ENCODE measurements around the gene ABCC3.

DNA sequence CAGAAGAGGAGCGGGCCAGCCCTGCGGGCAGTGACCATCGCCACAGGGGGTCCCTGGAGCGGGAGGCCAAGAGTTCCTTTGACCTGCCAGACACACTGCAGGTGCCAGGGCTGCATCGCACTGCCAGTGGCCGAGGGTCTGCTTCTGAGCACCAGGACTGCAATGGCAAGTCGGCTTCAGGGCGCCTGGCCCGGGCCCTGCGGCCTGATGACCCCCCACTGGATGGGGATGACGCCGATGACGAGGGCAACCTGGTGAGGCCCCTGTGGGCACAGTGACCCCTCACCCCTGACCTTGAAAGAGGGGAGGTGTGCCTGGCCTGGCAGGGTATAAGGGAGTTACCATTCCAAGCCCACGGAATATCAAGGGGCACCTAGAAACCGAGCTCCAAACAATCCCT lies 35.1 kb upstream of the ABCC3 start:
- TF ChIP-seq, protein P1, sequence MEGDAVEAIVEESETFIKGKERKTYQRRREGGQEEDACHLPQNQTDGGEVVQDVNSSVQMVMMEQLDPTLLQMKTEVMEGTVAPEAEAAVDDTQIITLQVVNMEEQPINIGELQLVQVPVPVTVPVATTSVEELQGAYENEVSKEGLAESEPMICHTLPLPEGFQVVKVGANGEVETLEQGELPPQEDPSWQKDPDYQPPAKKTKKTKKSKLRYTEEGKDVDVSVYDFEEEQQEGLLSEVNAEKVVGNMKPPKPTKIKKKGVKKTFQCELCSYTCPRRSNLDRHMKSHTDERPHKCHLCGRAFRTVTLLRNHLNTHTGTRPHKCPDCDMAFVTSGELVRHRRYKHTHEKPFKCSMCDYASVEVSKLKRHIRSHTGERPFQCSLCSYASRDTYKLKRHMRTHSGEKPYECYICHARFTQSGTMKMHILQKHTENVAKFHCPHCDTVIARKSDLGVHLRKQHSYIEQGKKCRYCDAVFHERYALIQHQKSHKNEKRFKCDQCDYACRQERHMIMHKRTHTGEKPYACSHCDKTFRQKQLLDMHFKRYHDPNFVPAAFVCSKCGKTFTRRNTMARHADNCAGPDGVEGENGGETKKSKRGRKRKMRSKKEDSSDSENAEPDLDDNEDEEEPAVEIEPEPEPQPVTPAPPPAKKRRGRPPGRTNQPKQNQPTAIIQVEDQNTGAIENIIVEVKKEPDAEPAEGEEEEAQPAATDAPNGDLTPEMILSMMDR (IDR thresholded peaks at IDR 0.05) = no peak
- TF ChIP-seq POLR2A (IDR thresholded peaks at IDR 0.05) = no peak

Data from breast epithelium (tissue), 3 donors.